ENCODE measurements around the gene ARHGEF17. TPM values are rescaled to one million over a fixed set of nuclear protein-coding genes. Genes with fewer than 3 reads are reported as not detected.

Gene ARHGEF17
- total and polyA plus RNA-seq, 2 of the 8 experiments (the other 6 are each of a cell fraction or from before 2014, with no cell fraction given) = 11.3 to 14.6 TPM

DNA sequence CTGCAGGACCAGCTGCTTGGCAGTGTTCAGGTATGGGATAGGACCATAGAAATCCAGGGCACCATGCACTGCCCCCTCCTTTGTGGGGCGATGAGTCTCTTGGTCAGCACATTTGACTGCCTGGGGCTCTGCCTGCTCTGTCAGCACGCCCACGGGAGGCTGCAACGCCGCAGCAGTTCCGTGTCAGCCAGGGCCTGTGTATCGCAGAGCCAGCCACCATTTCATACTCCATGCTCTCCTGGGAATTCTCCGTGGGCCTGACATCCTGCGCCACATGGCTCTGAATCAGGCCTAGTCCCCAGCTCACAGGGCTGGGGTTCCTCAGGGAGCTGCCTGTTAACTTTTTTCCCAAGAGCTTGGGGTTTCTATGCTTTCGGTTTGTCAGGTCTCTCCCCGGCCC lies 51.3 kb downstream of the ARHGEF17 start:
- Histone ChIP-seq H3K9ac (replicated peaks in 1 of 4; ENCODE audit: extremely low read depth in 1 of 4, low read depth in 3 of 4, low read length in 3 of 4) (no peak overlapping the region), H2AK5ac (ENCODE audit: low read depth, low read length) (no peak overlapping the region), H4K8ac (ENCODE audit: extremely low read depth, insufficient read depth, low read length) (no peak overlapping the region), H2BK5ac (ENCODE audit: low read depth, low read length) (no peak overlapping the region), H3K4ac (replicated peaks; ENCODE audit: insufficient read length, low read depth, low read length) (no peak overlapping the region), H3K4me1 (replicated peaks in 1 of 4; ENCODE audit: control insufficient read depth in 3 of 4, insufficient read depth in 4 of 4, low read length in 3 of 4) (peaks cover 0 to 3% (median under 1%) of the 10 kb centered on the region in 4 experiments; a peak in 3 of 7 replicates), H3K23ac (ENCODE audit: insufficient read length) (no peak overlapping the region), H2BK20ac (ENCODE audit: low read length) (no peak overlapping the region), H4K91ac (replicated peaks; ENCODE audit: insufficient read length, low read length) (no peak overlapping the region), H3K27me3 (replicated peaks in 1 of 4; ENCODE audit: control insufficient read depth in 3 of 4, extremely low read depth in 1 of 4, insufficient read depth in 3 of 4, low read length in 3 of 4) (peaks cover 0 to 4% (median 2%) of the 10 kb centered on the region in 4 experiments; a peak in 4 of 7 replicates), H3K4me2 (ENCODE audit: insufficient read depth in 1 of 2, low read depth in 2 of 2, low read length in 2 of 2) (no peak overlapping the region), H3K36me3 (ENCODE audit: control insufficient read depth in 2 of 4, insufficient read depth in 4 of 4, low read length in 3 of 4) (no peaks in the 10 kb centered on the region), H3K18ac (ENCODE audit: extremely low read depth, low read length) (no peak overlapping the region), H2BK120ac (replicated peaks; ENCODE audit: low read depth, low read length) (no peak overlapping the region), H2BK15ac (ENCODE audit: low read length) (no peak overlapping the region), H3K79me1 (ENCODE audit: low read depth, low read length) (no peaks in the 10 kb centered on the region), H2BK12ac (ENCODE audit: low read depth, low read length) (no peak overlapping the region), H3K9me3 (ENCODE audit: insufficient read depth in 2 of 2, low read depth in 1 of 2, low read length in 1 of 2) (no peaks in the 10 kb centered on the region), H3K79me2 (ENCODE audit: control insufficient read depth in 1 of 2, insufficient read depth in 2 of 2, low read length in 2 of 2) (no peaks in the 10 kb centered on the region), H3K23me2 (ENCODE audit: low read depth, low read length) (peaks cover 3% of the 10 kb centered on the region; the same call in 1 of the 2 replicates), H4K5ac (ENCODE audit: insufficient read length, low read depth, low read length) (no peak overlapping the region), H3K4me3 (ENCODE audit: extremely low read depth in 1 of 4, insufficient read depth in 2 of 4, low read depth in 3 of 4, low read length in 4 of 4) (no peak overlapping the region), H3K56ac (replicated peaks; ENCODE audit: insufficient read length, low read depth, low read length) (no peak overlapping the region), H3K14ac (ENCODE audit: insufficient read length) (no peak overlapping the region), H2AFZ (ENCODE audit: low read length) (no peak overlapping the region), H4K20me1 (replicated peaks in 1 of 2; ENCODE audit: control insufficient read depth in 1 of 2, insufficient read depth in 2 of 2, low read length in 2 of 2) (peaks cover 5 to 9% of the 10 kb centered on the region in 2 experiments), H3K27ac (ENCODE audit: low read depth, low read length) (no peak overlapping the region)
- 94% methylated on average over 11 of the region's 11 CpGs; no CpG with 5 or more reads in 1 of the 2 experiments for WGBS, 2 experiments (ENCODE audit: extremely low coverage in 1 of 2, insufficient coverage in 1 of 2, insufficient read length in 1 of 2, insufficient replicate concordance in 2 of 2, low coverage in 1 of 2, low lambda C conversion rate in 2 of 2, missing lambda C conversion rate in 1 of 2)
- DNase-seq (ENCODE audit: low read depth in 1 of 2, low spot score in 2 of 2) (no peak), FAIRE-seq (no peak)
- ChIA-PET POLR2A (ENCODE audit: partially characterized antibody) (no interaction called here), CTCF (ENCODE audit: partially characterized antibody) (interaction anchor here (0.7 to 59.1 kb wide), 16 partner anchors 9 to 303 kb away, joined by 3 to 1456 read pairs (median 8); partner anchors contain the start of genes ARHGEF17, FCHSD2 and RELT)
- TF ChIP-seq SAP30 (IDR thresholded peaks at IDR 0.05; ENCODE audit: insufficient read depth, insufficient replicate concordance, low read length) (no peak), FOSL1 (IDR thresholded peaks at IDR 0.05; ENCODE audit: insufficient read depth, low read depth, low read length) (no peak), POU5F1 (IDR thresholded peaks at IDR 0.05; ENCODE audit: low read depth, low read length) (no peak), GABPA (IDR thresholded peaks at IDR 0.05; ENCODE audit: borderline replicate concordance, insufficient read depth, low read length) (no peak), SP2 (IDR thresholded peaks at IDR 0.05; ENCODE audit: low read length) (no peak), RBBP5 (IDR thresholded peaks at IDR 0.05; ENCODE audit: borderline replicate concordance, low read depth, low read length) (no peak), USF2 (IDR thresholded peaks at IDR 0.05; ENCODE audit: low read length) (no peak), POLR2A (IDR thresholded peaks at IDR 0.05; ENCODE audit: control extremely low read depth in 1 of 2, low read depth in 2 of 2, low read length in 2 of 2) (no peak), SIX5 (IDR thresholded peaks at IDR 0.05; ENCODE audit: low read depth, low read length) (no peak), BRCA1 (IDR thresholded peaks at IDR 0.05; ENCODE audit: low read depth, low read length) (no peak)
- TF ChIP-seq, protein P1, sequence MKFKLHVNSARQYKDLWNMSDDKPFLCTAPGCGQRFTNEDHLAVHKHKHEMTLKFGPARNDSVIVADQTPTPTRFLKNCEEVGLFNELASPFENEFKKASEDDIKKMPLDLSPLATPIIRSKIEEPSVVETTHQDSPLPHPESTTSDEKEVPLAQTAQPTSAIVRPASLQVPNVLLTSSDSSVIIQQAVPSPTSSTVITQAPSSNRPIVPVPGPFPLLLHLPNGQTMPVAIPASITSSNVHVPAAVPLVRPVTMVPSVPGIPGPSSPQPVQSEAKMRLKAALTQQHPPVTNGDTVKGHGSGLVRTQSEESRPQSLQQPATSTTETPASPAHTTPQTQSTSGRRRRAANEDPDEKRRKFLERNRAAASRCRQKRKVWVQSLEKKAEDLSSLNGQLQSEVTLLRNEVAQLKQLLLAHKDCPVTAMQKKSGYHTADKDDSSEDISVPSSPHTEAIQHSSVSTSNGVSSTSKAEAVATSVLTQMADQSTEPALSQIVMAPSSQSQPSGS (IDR thresholded peaks at IDR 0.05; ENCODE audit: low read length) = no peak

Data from H1 (cell line).